Stimulated activated naive CD8-positive, alpha-beta T cell treated with anti-CD3 and anti-CD28 coated beads, Interleukin-15, Interleukin-2, amounts not matched to agents 100 ng/mL and 50 ng/mL, for 24 hours (primary cell): ENCODE data around the gene DYTN.

Experiments used
- H3K27ac Mint-ChIP-seq: one replicate; pipeline ENCODE4 v1.8.0; 2021; ENCODE audit warnings: mild to moderate bottlenecking, mixed read lengths
- H3K27me3 Mint-ChIP-seq: one replicate; pipeline ENCODE4 v1.8.0; 2021; ENCODE audit warnings: mixed read lengths
- H3K36me3 Mint-ChIP-seq: one replicate; pipeline ENCODE4 v1.8.0; 2021; ENCODE audit warnings: low read depth, mixed read lengths
- H3K4me1 Mint-ChIP-seq: one replicate; pipeline ENCODE4 v1.8.0; 2021; ENCODE audit warnings: low read depth, mixed read lengths
- H3K4me3 Mint-ChIP-seq: one replicate; pipeline ENCODE4 v1.8.0; 2021; ENCODE audit warnings: mild to moderate bottlenecking, mixed read lengths
- H3K9me3 Mint-ChIP-seq: one replicate; pipeline ENCODE4 v1.8.0; 2021; ENCODE audit warnings: mixed read lengths

Gene DYTN, protein sequence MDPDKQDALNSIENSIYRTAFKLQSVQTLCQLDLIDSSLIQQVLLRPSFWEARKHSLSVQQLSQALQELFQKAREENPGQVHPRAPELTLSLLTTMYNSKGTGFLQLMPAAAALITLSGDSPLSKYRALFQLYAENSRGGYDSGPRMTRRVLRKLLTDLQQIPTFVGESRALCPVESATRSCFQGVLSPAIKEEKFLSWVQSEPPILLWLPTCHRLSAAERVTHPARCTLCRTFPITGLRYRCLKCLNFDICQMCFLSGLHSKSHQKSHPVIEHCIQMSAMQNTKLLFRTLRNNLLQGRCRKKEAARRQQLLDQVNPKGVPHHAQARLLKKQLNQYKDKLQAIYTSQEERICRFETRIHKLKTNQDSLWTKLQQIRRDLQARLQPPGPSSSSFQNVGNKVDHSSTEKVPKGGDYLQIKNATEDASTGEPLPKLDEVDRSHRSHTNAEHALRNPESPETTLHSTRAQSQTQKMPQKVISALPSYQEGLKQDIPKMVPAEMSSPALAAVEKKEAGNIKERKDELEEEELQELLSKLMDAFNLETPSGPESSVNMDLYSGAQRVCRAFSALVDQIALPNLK

DNA sequence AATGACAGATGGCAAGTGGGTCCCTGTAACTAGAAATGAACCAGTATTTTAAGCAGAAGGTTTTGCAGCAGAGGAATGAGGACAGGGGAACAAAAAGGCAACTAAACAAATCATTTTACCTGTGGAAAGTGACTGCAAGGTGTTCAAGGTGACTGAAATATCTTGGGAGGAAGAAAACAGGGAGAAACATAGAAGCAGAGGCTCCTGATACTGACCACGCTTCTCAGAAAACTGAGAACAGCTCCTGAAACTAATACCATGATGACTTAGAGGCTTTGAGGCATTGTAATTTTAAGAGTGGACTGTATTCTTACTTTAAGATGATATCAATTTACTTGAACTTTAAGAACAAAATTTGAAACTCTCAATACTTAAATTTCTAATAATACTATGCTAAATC, at the start of gene DYTN:
TSS of gene DYTN (minus strand) at position 101 of the 400 bp plus-strand sequence. CDS start 117 bp downstream, outside the sequence.
- Mint-ChIP-seq H3K27me3 (peaks cover 24% of the 10 kb centered on the region), H3K4me3 (no peak within 1 kb of the TSS), H3K27ac (no peak within 1 kb of the TSS), H3K9me3 (peaks cover 4% of the 10 kb centered on the region), H3K36me3 (no peaks in the 10 kb centered on the region), H3K4me1 (peaks cover 5% of the 10 kb centered on the region)

DNA sequence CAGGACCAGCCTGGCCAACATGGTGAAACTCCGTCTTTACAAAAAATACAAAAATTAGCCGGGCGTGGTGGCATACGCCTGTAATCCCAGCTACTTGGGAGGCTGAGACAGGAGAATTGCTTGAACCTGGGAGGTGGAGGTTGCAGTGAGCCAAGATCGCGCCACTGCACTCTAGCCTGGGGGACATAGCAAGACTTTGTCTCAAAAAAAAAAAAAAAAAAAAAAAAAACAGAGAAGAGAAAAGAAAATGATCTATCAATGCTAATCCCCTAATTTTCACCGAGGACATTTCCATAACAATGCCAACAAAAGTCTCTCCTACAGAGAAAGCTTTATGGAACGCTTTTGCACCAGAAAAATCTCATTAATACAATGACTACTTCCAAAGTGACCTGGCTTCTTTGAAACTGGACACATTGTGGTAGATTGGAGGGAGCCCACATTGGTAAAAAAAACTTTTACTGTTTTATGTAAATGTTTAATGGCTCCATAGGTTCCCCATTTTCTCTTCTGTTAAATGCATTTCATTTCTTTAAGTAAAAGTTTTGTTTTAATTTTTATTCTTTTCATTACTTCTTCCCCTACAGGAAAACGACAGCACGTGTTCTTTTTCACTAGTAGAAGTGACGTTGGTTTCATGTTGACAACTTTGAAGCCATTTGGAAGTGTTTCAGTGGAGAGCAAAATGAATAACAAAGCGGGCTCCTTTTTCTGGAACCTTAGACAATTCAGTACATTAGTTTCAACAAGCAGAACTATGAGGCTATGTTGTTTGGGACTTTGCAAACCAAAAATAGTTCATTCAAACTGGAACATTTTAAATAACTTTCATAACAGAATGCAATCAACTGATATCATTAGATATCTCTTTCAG, 48.1 kb upstream of the DYTN start:
- H3K4me1 Mint-ChIP-seq = peaks cover 52% of the 10 kb centered on the region
- H3K27ac Mint-ChIP-seq = peak overlapping the region; percentile 98

DNA sequence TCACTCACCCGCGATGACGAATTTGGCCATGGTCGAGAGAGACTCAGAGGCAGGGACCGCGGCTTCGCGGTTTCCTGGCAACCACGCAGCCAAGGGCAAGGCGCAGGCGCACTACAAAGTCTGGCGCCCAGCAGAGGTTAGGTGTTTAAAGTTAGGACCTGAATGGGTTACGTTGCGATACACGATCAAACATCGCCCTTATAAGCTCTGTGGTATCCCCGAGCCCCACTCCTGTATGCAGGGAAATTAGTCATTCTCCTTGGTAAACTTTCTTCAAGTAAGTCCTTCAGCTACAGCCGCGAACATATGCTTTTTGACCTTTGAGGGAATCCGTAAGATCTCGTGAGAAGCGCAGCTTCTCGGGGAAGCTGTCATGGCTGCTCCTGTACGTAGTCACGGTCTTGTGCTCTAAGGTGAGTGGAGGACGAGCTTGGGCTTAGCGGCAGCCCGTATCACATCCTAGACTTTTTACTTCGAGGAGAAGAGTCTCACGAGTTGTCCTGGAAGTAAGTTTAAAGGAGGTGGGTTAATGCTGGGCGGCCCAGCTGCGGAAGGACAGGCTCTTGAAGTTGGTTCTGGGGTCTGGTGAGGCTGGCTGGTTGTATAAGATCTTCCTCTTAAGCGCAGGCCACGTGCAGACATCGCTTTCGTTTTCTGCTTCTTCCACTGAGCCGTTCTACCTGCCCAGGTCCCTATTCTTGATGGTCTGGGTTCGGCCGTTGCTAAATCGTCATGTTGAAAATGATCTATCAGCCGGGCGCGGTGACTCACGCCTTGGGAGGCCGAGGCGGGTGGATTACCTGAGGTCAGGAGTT, 47.3 kb upstream of the DYTN start, which contains the start of the genes FASTKD2 and MDH1B:
TSS of gene FASTKD2 (plus strand) at position 365 of the 815 bp plus-strand sequence. CDS start 1,088 bp downstream, outside the sequence.
TSS of gene MDH1B (minus strand) at position 87 of the 815 bp plus-strand sequence. CDS start at position 30, 57 bp downstream.
- H3K4me1 Mint-ChIP-seq = peaks cover 52% of the 10 kb centered on the region

More for the DNA sequence above, 48.1 kb upstream of the DYTN start:
- Mint-ChIP-seq H3K9me3 (no peaks in the 10 kb centered on the region), H3K4me3 (peak overlapping the region; percentile 94), H3K27me3 (no peaks in the 10 kb centered on the region), H3K36me3 (peaks cover 35% of the 10 kb centered on the region)

DNA sequence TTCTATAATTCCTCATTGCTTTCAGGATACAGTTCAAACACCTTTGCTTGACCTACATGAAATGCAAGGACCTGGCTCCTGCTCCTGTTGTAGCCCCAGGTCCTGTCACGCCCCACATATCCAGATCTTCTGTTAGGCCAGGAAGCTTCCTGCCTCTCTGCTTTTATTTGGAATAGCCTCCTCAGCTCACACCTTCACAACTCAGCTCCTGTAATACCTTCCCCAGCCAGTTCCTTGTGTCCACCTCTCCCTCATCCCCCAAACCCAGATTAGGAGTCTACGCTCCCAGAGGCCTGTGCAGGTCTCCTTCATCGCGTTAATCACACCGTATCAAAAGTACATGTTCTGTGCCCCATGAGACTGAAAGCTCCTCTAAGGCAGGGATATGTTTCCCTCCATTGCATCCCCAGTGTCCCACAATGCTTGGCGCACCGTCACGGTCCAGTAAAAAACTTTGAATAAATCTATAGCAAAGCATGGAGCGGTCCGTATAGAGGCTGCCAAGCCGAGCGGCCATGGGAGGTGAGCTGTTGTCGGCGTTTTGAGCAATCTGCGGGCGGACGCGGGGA, 46.6 kb upstream of the DYTN start:
- Mint-ChIP-seq H3K27ac (peak overlapping the region; percentile 98), H3K9me3 (no peaks in the 10 kb centered on the region), H3K4me3 (peak overlapping the region; percentile 94), H3K4me1 (peaks cover 48% of the 10 kb centered on the region), H3K36me3 (peaks cover 23% of the 10 kb centered on the region), H3K27me3 (peaks cover 7% of the 10 kb centered on the region)

More for the DNA sequence above, 47.3 kb upstream of the DYTN start, which contains the start of the genes FASTKD2 and MDH1B:
- H3K36me3 Mint-ChIP-seq = peaks cover 27% of the 10 kb centered on the region
- peak within 1 kb of the TSS; percentile 94 for H3K4me3 Mint-ChIP-seq
- no peaks in the 10 kb centered on the region for H3K9me3 Mint-ChIP-seq
- peak within 1 kb of the TSS; percentile 98 for H3K27ac Mint-ChIP-seq
- peaks cover 1% of the 10 kb centered on the region for H3K27me3 Mint-ChIP-seq

DNA sequence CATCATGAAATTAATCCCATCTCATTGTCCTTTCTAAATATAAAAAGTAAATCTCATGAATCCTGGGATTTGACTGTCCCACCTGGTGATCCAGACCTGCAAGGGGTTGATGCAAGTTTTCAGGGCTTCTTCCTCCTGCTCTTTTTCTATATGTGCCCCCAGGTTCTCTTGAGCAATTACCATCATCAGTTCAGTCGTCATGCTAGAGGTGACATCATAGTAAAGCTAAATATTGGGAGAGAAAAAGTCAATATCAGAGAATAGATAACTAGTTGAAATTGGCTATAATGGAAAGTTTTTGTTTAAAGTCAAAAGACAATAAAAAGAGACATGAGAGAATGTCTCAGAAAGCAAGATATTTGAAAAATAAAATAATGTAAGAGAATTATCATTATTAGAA, 38.6 kb upstream of the DYTN start:
- Mint-ChIP-seq H3K9me3 (no peaks in the 10 kb centered on the region), H3K4me1 (no peaks in the 10 kb centered on the region), H3K4me3 (no peak overlapping the region), H3K36me3 (no peaks in the 10 kb centered on the region), H3K27me3 (peaks cover 50% of the 10 kb centered on the region), H3K27ac (no peak overlapping the region)

DNA sequence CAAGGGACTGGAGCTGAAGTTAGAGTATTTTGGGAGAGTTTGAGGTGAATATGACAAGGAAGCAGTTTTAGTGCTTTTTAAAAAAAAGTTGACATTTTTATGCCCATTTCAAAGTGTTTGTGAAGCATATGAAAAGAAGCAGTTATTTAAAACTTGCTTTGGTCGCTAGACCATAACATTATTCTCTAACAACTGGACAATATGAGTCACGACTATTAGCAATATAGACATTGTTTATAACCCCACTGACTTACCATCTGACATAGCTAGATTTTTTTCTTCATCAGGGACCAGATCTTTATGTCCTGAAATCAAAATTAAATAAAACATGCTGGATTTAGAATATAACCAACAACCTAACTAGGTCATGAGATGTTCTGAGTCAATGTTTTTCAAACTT, 22.6 kb upstream of the DYTN start:
- peaks cover 7% of the 10 kb centered on the region for H3K4me1 Mint-ChIP-seq
- no peak overlapping the region for H3K27ac Mint-ChIP-seq
- no peak overlapping the region for H3K4me3 Mint-ChIP-seq
- H3K36me3 Mint-ChIP-seq = no peaks in the 10 kb centered on the region
- no peaks in the 10 kb centered on the region for H3K9me3 Mint-ChIP-seq
- H3K27me3 Mint-ChIP-seq = peaks cover 43% of the 10 kb centered on the region

DNA sequence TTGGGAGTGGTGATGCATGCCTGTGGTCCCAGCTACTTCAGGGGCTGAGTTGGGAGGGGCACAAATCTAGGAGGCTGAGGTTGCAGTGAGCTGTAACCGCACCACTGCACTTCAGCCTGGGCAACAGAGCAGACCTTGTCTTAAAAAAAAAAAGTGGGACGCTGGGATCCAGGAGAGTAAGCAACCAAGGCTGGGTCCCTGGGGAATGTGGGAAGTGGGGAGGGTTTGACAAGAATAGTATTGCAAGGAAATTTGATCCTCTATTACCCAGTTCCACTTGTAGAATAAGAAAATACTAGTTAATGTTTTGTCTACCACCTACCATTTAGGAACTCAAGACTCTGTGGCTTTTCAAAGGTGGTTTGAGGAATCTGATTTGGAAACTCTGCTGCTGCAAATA, 21.1 kb upstream of the DYTN start:
- peaks cover 39% of the 10 kb centered on the region for H3K27me3 Mint-ChIP-seq
- no peaks in the 10 kb centered on the region for H3K36me3 Mint-ChIP-seq
- H3K9me3 Mint-ChIP-seq = no peaks in the 10 kb centered on the region
- peaks cover 7% of the 10 kb centered on the region for H3K4me1 Mint-ChIP-seq
- H3K4me3 Mint-ChIP-seq = no peak overlapping the region
- no peak overlapping the region for H3K27ac Mint-ChIP-seq

DNA sequence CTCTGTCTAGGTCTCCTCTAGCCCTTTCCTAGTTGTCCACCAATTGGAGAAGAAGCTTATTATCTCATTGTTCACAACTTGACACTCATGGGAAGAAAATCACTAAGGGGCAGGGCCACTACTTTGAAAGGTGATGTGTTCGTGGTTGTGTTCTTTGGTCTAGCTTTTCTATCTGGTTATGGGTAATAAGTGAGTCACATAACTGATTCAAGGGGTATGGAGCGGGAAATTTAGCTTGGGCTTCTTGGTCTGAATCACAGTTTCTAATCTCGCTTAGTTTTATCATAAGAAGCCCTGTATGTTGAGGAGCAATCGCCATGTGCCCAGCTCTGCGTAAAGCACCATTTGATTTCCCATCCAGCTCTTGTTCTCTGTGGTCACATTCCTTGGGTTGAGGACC, 18.7 kb upstream of the DYTN start:
- H3K36me3 Mint-ChIP-seq = no peaks in the 10 kb centered on the region
- H3K4me3 Mint-ChIP-seq = no peak overlapping the region
- peaks cover 42% of the 10 kb centered on the region for H3K27me3 Mint-ChIP-seq
- H3K27ac Mint-ChIP-seq = no peak overlapping the region
- peaks cover 7% of the 10 kb centered on the region for H3K4me1 Mint-ChIP-seq
- no peaks in the 10 kb centered on the region for H3K9me3 Mint-ChIP-seq

DNA sequence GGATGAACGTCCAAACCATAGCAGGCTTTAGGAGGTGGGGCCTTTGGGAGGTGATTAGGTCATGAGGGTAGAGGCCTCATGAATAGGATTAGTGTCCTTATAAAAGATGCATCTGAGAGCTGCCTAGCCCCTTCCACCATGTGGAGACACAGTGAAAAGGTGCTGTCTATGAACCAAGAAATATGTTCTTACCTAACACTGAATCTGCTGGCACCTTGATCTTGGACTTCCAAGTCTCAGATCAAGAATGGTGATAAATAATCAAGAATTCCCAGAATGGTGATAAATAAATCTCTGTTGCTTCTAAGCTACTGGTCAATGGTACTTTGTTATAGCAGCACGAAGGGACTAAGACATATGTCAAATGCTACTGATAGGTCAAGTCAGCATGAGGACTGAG, 15.1 kb upstream of the DYTN start:
- H3K36me3 Mint-ChIP-seq = no peaks in the 10 kb centered on the region
- no peak overlapping the region for H3K4me3 Mint-ChIP-seq
- no peaks in the 10 kb centered on the region for H3K9me3 Mint-ChIP-seq
- H3K27ac Mint-ChIP-seq = no peak overlapping the region
- H3K27me3 Mint-ChIP-seq = peaks cover 27% of the 10 kb centered on the region
- peaks cover 9% of the 10 kb centered on the region for H3K4me1 Mint-ChIP-seq

DNA sequence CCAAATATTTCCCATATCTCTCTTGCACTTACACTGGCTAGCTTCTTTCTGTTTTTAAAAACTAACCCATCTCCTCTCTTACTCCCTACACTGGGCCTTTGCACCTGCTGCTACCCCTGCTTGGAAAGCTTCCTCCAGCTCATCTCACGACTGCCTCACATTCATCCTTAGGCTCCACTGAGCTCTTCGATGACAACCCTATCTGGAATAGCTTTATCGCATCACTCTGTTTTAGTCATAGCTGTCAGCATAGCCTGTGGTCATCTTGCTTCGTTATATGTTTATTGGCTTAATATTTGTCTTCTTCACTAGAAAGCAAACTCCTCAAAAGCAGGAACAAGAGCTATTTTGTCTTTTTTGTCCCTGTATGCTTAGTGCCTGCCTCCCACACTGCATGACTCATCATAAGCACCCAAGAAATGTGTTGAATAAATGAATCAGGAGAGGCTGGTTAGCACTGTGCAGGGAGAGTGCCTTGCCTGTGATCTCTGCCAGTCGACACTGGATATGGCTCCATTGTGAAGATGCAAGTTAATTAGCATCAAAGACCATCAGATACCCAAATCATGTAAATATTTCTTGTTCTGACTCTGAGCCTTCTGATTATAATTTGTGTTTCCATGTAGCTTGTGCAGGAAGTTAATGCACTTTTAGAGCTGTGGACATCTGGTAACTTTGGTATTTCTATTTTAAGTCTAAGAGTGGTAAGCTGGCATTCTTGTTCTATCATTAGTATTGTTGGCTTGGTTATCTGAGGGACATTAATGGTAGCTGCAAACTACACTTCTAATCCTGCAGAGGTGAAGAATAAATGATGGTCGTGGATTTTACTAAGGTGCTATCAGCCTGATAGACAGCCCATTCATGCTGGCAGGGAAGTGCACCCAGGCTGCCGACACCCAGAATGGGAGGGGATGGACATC, 10.3 kb upstream of the DYTN start:
- no peak overlapping the region for H3K27ac Mint-ChIP-seq

DNA sequence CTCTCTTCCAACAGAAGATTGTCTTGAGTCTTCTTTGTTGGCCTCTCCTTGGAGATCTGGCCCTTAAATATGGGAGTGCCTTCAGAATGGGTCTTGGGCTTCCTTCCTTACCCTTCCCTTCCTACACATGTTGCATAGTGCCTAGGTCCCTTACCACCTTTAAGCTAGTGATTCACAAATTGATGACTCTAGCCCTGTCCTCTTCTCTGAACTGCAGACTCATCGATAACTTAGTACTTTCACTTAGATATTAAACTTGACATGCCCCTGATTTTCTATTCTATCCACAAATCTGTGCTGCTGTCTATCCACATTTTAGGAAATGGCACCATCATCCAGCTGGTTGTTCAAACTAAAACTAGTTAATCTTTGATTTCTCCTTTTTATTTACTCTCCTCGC, 9.1 kb upstream of the DYTN start:
- Mint-ChIP-seq H3K36me3 (no peaks in the 10 kb centered on the region), H3K27ac (no peak overlapping the region), H3K27me3 (peaks cover 48% of the 10 kb centered on the region), H3K4me1 (peaks cover 6% of the 10 kb centered on the region), H3K4me3 (no peak overlapping the region), H3K9me3 (peaks cover under 1% of the 10 kb centered on the region)

More for the DNA sequence above, 10.3 kb upstream of the DYTN start:
- H3K27me3 Mint-ChIP-seq = peaks cover 48% of the 10 kb centered on the region
- peaks cover 6% of the 10 kb centered on the region for H3K4me1 Mint-ChIP-seq
- H3K9me3 Mint-ChIP-seq = no peaks in the 10 kb centered on the region
- H3K4me3 Mint-ChIP-seq = no peak overlapping the region
- no peaks in the 10 kb centered on the region for H3K36me3 Mint-ChIP-seq

DNA sequence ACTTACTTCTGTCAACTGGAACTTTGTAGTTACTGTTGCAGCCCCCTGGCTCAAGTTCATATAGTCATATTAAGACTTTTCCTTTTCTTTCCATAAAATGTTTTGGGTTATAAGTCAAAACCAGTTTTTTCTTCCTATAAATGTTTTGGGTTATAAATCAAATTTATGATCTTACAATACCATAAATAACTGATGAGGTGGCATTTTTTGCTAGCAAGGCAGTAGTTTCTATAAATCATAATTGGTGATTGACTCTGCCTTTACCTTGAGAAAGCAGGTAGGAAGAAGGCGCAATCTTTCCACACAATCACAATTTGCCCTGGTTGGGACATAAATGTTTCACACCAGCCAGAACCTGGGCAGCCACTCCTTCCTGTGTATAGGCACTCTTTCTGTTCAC, 5.1 kb upstream of the DYTN start:
- H3K4me1 Mint-ChIP-seq = peaks cover 4% of the 10 kb centered on the region
- H3K4me3 Mint-ChIP-seq = no peak overlapping the region
- no peaks in the 10 kb centered on the region for H3K36me3 Mint-ChIP-seq
- no peak overlapping the region for H3K27ac Mint-ChIP-seq
- H3K27me3 Mint-ChIP-seq = peaks cover 47% of the 10 kb centered on the region
- peaks cover 4% of the 10 kb centered on the region for H3K9me3 Mint-ChIP-seq
